A673 (cell line): ENCODE data around the gene OTOGL. TPM values are rescaled to one million over a fixed set of nuclear protein-coding genes. Genes with fewer than 3 reads are reported as not detected.

ENCODE experiments used
- BruUV-seq: library from RNA; stranded (reverse); fragments of 400-500 nt; replicated peaks from 2 replicates; lab custom pipeline; 2021; lab: Mats Ljungman, UMichigan
- CTCF ChIA-PET: fragments of 300-600 bp; sonication (Branson Sonifier 250); formaldehyde crosslinking; loops from one replicate; lab custom pipeline; 2022; ENCODE audit warnings: antibody characterized with exemption; lab: Charles Lee
- POLR2A ChIA-PET: fragments of 300-600 bp; sonication (Branson Sonifier 250); formaldehyde crosslinking; loops from one replicate; lab custom pipeline; 2022; ENCODE audit warnings: antibody characterized with exemption; ENCODE audit not compliant: low non-redundant PET; lab: Charles Lee
- DNase-seq: peaks from one replicate; pipeline ENCODE4 v3.0.0-alpha.2; 2015; ENCODE audit warnings: low spot score
- H3K27ac ChIP-seq: fragments of 200-600 bp; sonication (generic); 2 replicates; pipeline ENCODE4 v1.5.1; 2016; ENCODE audit warnings: mixed run types, low read depth, mild to moderate bottlenecking, mixed read lengths, antibody characterized with exemption, low read length; ENCODE audit not compliant: poor library complexity, severe bottlenecking
- H3K27me3 ChIP-seq: fragments of 200-600 bp; sonication (generic); replicated peaks from 2 replicates; pipeline ENCODE4 v1.6.1; 2017; ENCODE audit warnings: mixed run types, low read depth, mild to moderate bottlenecking, mixed read lengths, antibody characterized with exemption, low read length; ENCODE audit not compliant: insufficient read depth, poor library complexity
- H3K36me3 ChIP-seq: fragments of 200-600 bp; sonication (generic); 2 replicates; pipeline ENCODE4 v1.6.1; 2016; ENCODE audit warnings: mixed run types, mild to moderate bottlenecking, mixed read lengths, antibody characterized with exemption, low read length; ENCODE audit not compliant: insufficient read depth, poor library complexity, severe bottlenecking
- H3K4me1 ChIP-seq: fragments of 200-600 bp; sonication (generic); 2 replicates; pipeline ENCODE4 v1.6.1; 2017; ENCODE audit warnings: mixed run types, mild to moderate bottlenecking, mixed read lengths, antibody characterized with exemption, low read length; ENCODE audit not compliant: insufficient read depth, poor library complexity, severe bottlenecking
- H3K4me3 ChIP-seq: fragments of 200-600 bp; sonication (generic); 2 replicates; pipeline ENCODE4 v1.5.1; 2016; ENCODE audit warnings: low read depth, mixed run types, mild to moderate bottlenecking, mixed read lengths, low read length; ENCODE audit not compliant: poor library complexity, severe bottlenecking
- H3K9me3 ChIP-seq: fragments of 200-600 bp; sonication (generic); 2 replicates; pipeline ENCODE4 v1.6.1; 2016; ENCODE audit warnings: mixed run types, low read depth, mild to moderate bottlenecking, mixed read lengths, antibody characterized with exemption, low read length; ENCODE audit not compliant: poor library complexity, severe bottlenecking
- EZH2 ChIP-seq: fragments of 200-600 bp; sonication (generic); IDR thresholded peaks from 2 replicates; pipeline ENCODE4 v1.6.1; 2017; ENCODE audit warnings: borderline replicate concordance, low read depth, mild to moderate bottlenecking, mixed read lengths, antibody characterized with exemption, low read length; ENCODE audit not compliant: poor library complexity, severe bottlenecking
- intact Hi-C: fragments of 100-400 bp; cut with micrococcal nuclease; formaldehyde crosslinking; loops from one replicate; pipeline ENCODE4 v1.10.0; 2022; ENCODE audit not compliant: unreplicated experiment
- total RNA-seq: library from RNA; stranded (reverse); gene quantifications from 2 replicates; pipeline ENCODE4 v1.2.3, GENCODE V29; 2021
- TF ChIP-seq, protein P1 (sequence below): fragments of 300-800, 200-600 bp; sonication (generic); conservative IDR thresholded peaks from 2 replicates; pipeline ENCODE4 v1.5.1; 2017; ENCODE audit warnings: low read depth, mild to moderate bottlenecking, antibody characterized with exemption, low read length, moderate library complexity, mixed read lengths

The OTOGL gene
- total RNA-seq, 1 experiment from 2014 or later, result 0.73 TPM

DNA sequence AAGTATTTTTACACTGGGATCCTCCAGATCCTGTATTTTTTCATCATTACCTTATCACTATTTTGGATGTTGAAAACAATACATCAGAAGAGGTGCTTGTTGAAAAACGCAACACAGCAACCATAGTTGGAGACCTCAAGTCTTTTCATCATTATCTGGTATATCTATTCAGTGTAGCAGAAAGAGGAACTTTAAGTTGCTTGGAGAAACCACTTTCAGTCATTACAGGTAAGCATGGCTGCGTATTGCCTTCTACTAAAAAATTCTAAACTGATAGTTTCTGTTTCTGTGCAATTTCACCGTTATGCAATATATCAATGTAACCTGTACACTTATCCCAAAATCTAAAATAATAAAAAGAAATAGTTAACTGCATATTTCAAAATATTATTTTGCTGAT lies 312.4 kb downstream of the OTOGL start:
- DNase-seq, result no peak
- H3K27ac ChIP-seq, result no peak overlapping the region
- peaks cover 4% of the 10 kb centered on the region for H3K4me1 ChIP-seq
- H3K36me3 ChIP-seq, result no peaks in the 10 kb centered on the region
- intact Hi-C loops, result loop anchor here (1.0 to 5.0 kb wide), 5 partner anchors 186 to 847 kb away; no protein-coding TSS in a partner anchor
- no peak for TF ChIP-seq EZH2
- TF ChIP-seq, protein P1, sequence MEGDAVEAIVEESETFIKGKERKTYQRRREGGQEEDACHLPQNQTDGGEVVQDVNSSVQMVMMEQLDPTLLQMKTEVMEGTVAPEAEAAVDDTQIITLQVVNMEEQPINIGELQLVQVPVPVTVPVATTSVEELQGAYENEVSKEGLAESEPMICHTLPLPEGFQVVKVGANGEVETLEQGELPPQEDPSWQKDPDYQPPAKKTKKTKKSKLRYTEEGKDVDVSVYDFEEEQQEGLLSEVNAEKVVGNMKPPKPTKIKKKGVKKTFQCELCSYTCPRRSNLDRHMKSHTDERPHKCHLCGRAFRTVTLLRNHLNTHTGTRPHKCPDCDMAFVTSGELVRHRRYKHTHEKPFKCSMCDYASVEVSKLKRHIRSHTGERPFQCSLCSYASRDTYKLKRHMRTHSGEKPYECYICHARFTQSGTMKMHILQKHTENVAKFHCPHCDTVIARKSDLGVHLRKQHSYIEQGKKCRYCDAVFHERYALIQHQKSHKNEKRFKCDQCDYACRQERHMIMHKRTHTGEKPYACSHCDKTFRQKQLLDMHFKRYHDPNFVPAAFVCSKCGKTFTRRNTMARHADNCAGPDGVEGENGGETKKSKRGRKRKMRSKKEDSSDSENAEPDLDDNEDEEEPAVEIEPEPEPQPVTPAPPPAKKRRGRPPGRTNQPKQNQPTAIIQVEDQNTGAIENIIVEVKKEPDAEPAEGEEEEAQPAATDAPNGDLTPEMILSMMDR, result no peak
- POLR2A ChIA-PET, result no interaction called here
- H3K27me3 ChIP-seq, result no peaks in the 10 kb centered on the region
- CTCF ChIA-PET, result no interaction called here
- H3K9me3 ChIP-seq, result no peaks in the 10 kb centered on the region
- no TSS peak for BruUV-seq
- H3K4me3 ChIP-seq, result no peak overlapping the region

GRCh38 chr12:80412343-80412953 lies 313.1 kb downstream of the OTOGL start:
- no TSS peak for BruUV-seq
- no peaks in the 10 kb centered on the region for H3K27me3 ChIP-seq
- H3K4me3 ChIP-seq, result no peak overlapping the region
- H3K4me1 ChIP-seq, result peaks cover 4% of the 10 kb centered on the region
- no peaks in the 10 kb centered on the region for H3K36me3 ChIP-seq
- no peak overlapping the region for H3K27ac ChIP-seq
- ChIA-PET CTCF (no interaction called here), POLR2A (no interaction called here)
- TF ChIP-seq EZH2, result no peak
- TF ChIP-seq, protein P1, result peak; percentile 79
- DNase-seq, result peak; percentile 81
- no peaks in the 10 kb centered on the region for H3K9me3 ChIP-seq
- intact Hi-C loops, result loop anchor here (1.0 to 5.0 kb wide), 5 partner anchors 185 to 846 kb away; no protein-coding TSS in a partner anchor

DNA sequence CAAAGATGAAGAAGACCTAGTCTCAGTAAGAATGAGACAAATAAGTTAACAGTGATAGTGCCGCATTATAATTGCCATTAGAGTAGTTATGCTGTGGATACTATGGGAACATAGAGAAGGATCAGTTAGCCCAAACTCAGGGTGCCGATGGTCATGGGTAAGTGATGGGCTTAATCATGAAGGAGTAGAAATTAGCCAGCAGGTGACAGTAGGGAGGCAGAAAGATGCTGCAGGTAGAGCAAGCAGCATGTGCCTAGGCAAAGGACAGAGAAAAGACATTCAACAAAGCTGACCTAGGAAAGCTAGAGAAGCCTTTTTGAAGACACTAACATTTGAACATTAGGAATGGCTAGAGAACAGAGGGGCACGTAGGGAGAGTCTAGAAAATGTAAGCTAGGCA lies 314.1 kb downstream of the OTOGL start:
- H3K4me3 ChIP-seq, result no peak overlapping the region
- H3K27me3 ChIP-seq, result no peaks in the 10 kb centered on the region
- ChIA-PET CTCF (no interaction called here), POLR2A (no interaction called here)
- no peak overlapping the region for H3K27ac ChIP-seq
- no TSS peak for BruUV-seq
- intact Hi-C loops, result loop anchor here (2.0 to 5.0 kb wide), 4 partner anchors 184 to 845 kb away; no protein-coding TSS in a partner anchor
- H3K9me3 ChIP-seq, result no peaks in the 10 kb centered on the region
- no peak for DNase-seq
- H3K4me1 ChIP-seq, result peaks cover 4% of the 10 kb centered on the region
- H3K36me3 ChIP-seq, result no peaks in the 10 kb centered on the region
- no peak for TF ChIP-seq EZH2
- TF ChIP-seq, protein P1, result no peak
